ENCODE measurements around the gene DIPK2A. TPM values are rescaled to one million over a fixed set of nuclear protein-coding genes. Genes with fewer than 3 reads are reported as not detected.

The DIPK2A gene
- polyA plus RNA-seq, 1 donor, result 50.0 TPM

GRCh38 chr3:143952569-143953072, 19.0 kb upstream of the DIPK2A start:
- H3K27ac ChIP-seq (ENCODE audit: low read length), result no peak overlapping the region
- H3K4me1 ChIP-seq (ENCODE audit: control insufficient read depth, insufficient read depth, low read length), result no peaks in the 10 kb centered on the region
- H3K36me3 ChIP-seq (ENCODE audit: control insufficient read depth, insufficient read depth, low read length), result no peaks in the 10 kb centered on the region
- H3K27me3 ChIP-seq (ENCODE audit: control insufficient read depth, insufficient read depth, low read length), result peaks cover 2% of the 10 kb centered on the region
- H3K4me3 ChIP-seq (ENCODE audit: low read length), result no peak overlapping the region
- no peaks in the 10 kb centered on the region for H3K9me3 ChIP-seq (ENCODE audit: control insufficient read depth, low read depth, low read length)
- no peak for DNase-seq
- 100% methylated on average over 2 of the region's 4 CpGs for WGBS (ENCODE audit: insufficient coverage, low lambda C conversion rate)

- H3K36me3 ChIP-seq (ENCODE audit: control insufficient read depth, insufficient read depth, low read length), result no peaks in the 10 kb centered on the region
- H3K4me3 ChIP-seq (ENCODE audit: low read length), result no peak overlapping the region
- peaks cover 11% of the 10 kb centered on the region for H3K9me3 ChIP-seq (ENCODE audit: control insufficient read depth, low read depth, low read length)
- H3K27ac ChIP-seq (ENCODE audit: low read length), result no peak overlapping the region
- peaks cover 2% of the 10 kb centered on the region for H3K27me3 ChIP-seq (ENCODE audit: control insufficient read depth, insufficient read depth, low read length)
- DNase-seq, result no peak
- no peaks in the 10 kb centered on the region for H3K4me1 ChIP-seq (ENCODE audit: control insufficient read depth, insufficient read depth, low read length)
Observed at GRCh38 chr3:143955113-143955512, 16.5 kb upstream of the DIPK2A start.

GRCh38 chr3:143956838-143957237, 14.8 kb upstream of the DIPK2A start:
- WGBS (ENCODE audit: insufficient coverage, low lambda C conversion rate), result 80% methylated on average over 1 of the region's 1 CpG
- peaks cover 2% of the 10 kb centered on the region for H3K27me3 ChIP-seq (ENCODE audit: control insufficient read depth, insufficient read depth, low read length)

GRCh38 chr3:143957453-143957852, 14.2 kb upstream of the DIPK2A start:
- peaks cover 11% of the 10 kb centered on the region for H3K9me3 ChIP-seq (ENCODE audit: control insufficient read depth, low read depth, low read length)
- DNase-seq, result no peak
- H3K36me3 ChIP-seq (ENCODE audit: control insufficient read depth, insufficient read depth, low read length), result no peaks in the 10 kb centered on the region
- H3K27ac ChIP-seq (ENCODE audit: low read length), result no peak overlapping the region
- H3K4me1 ChIP-seq (ENCODE audit: control insufficient read depth, insufficient read depth, low read length), result no peaks in the 10 kb centered on the region
- H3K27me3 ChIP-seq (ENCODE audit: control insufficient read depth, insufficient read depth, low read length), result peaks cover 2% of the 10 kb centered on the region
- no peak overlapping the region for H3K4me3 ChIP-seq (ENCODE audit: low read length)

More at GRCh38 chr3:143956838-143957237, 14.8 kb upstream of the DIPK2A start:
- no peaks in the 10 kb centered on the region for H3K36me3 ChIP-seq (ENCODE audit: control insufficient read depth, insufficient read depth, low read length)
- peaks cover 11% of the 10 kb centered on the region for H3K9me3 ChIP-seq (ENCODE audit: control insufficient read depth, low read depth, low read length)
- no peak for DNase-seq
- H3K4me3 ChIP-seq (ENCODE audit: low read length), result no peak overlapping the region
- H3K4me1 ChIP-seq (ENCODE audit: control insufficient read depth, insufficient read depth, low read length), result no peaks in the 10 kb centered on the region
- no peak overlapping the region for H3K27ac ChIP-seq (ENCODE audit: low read length)

GRCh38 chr3:143958966-143959365, 12.7 kb upstream of the DIPK2A start:
- DNase-seq, result no peak
- H3K9me3 ChIP-seq (ENCODE audit: control insufficient read depth, low read depth, low read length), result peaks cover 11% of the 10 kb centered on the region
- H3K4me1 ChIP-seq (ENCODE audit: control insufficient read depth, insufficient read depth, low read length), result no peaks in the 10 kb centered on the region
- H3K27me3 ChIP-seq (ENCODE audit: control insufficient read depth, insufficient read depth, low read length), result peaks cover 2% of the 10 kb centered on the region
- no peak overlapping the region for H3K4me3 ChIP-seq (ENCODE audit: low read length)
- H3K27ac ChIP-seq (ENCODE audit: low read length), result no peak overlapping the region
- H3K36me3 ChIP-seq (ENCODE audit: control insufficient read depth, insufficient read depth, low read length), result no peaks in the 10 kb centered on the region

GRCh38 chr3:143961342-143961741, 10.3 kb upstream of the DIPK2A start:
- H3K9me3 ChIP-seq (ENCODE audit: control insufficient read depth, low read depth, low read length), result peaks cover 11% of the 10 kb centered on the region
- no peaks in the 10 kb centered on the region for H3K4me1 ChIP-seq (ENCODE audit: control insufficient read depth, insufficient read depth, low read length)
- DNase-seq, result no peak
- no peak overlapping the region for H3K27ac ChIP-seq (ENCODE audit: low read length)
- H3K4me3 ChIP-seq (ENCODE audit: low read length), result no peak overlapping the region
- H3K27me3 ChIP-seq (ENCODE audit: control insufficient read depth, insufficient read depth, low read length), result no peaks in the 10 kb centered on the region
- no peaks in the 10 kb centered on the region for H3K36me3 ChIP-seq (ENCODE audit: control insufficient read depth, insufficient read depth, low read length)
- 100% methylated on average over 1 of the region's 1 CpG for WGBS (ENCODE audit: insufficient coverage, low lambda C conversion rate)

- H3K4me3 ChIP-seq (ENCODE audit: low read length), result no peak overlapping the region
- H3K27ac ChIP-seq (ENCODE audit: low read length), result no peak overlapping the region
- 64% methylated on average over 2 of the region's 6 CpGs for WGBS (ENCODE audit: insufficient coverage, low lambda C conversion rate)
- DNase-seq, result no peak
- H3K36me3 ChIP-seq (ENCODE audit: control insufficient read depth, insufficient read depth, low read length), result no peaks in the 10 kb centered on the region
- no peaks in the 10 kb centered on the region for H3K4me1 ChIP-seq (ENCODE audit: control insufficient read depth, insufficient read depth, low read length)
- H3K9me3 ChIP-seq (ENCODE audit: control insufficient read depth, low read depth, low read length), result peaks cover 6% of the 10 kb centered on the region
- H3K27me3 ChIP-seq (ENCODE audit: control insufficient read depth, insufficient read depth, low read length), result no peaks in the 10 kb centered on the region
Observed at GRCh38 chr3:143963946-143964345, 7.7 kb upstream of the DIPK2A start.

- no peaks in the 10 kb centered on the region for H3K9me3 ChIP-seq (ENCODE audit: control insufficient read depth, low read depth, low read length)
- peak overlapping the region; percentile 96 for H3K4me3 ChIP-seq (ENCODE audit: low read length)
- peak in 1 of 2 donors; percentile 45 for DNase-seq
- WGBS (ENCODE audit: insufficient coverage, low lambda C conversion rate), result no CpG with 5 or more reads among the region's 37 CpGs
- no peaks in the 10 kb centered on the region for H3K36me3 ChIP-seq (ENCODE audit: control insufficient read depth, insufficient read depth, low read length)
- no peaks in the 10 kb centered on the region for H3K27me3 ChIP-seq (ENCODE audit: control insufficient read depth, insufficient read depth, low read length)
- no peaks in the 10 kb centered on the region for H3K4me1 ChIP-seq (ENCODE audit: control insufficient read depth, insufficient read depth, low read length)
- peak overlapping the region; percentile 98 for H3K27ac ChIP-seq (ENCODE audit: low read length)
Observed at GRCh38 chr3:143970773-143971358, 757 bp upstream of the DIPK2A start.

GRCh38 chr3:143972155-143972504, 507 bp downstream of the DIPK2A start:
- WGBS (ENCODE audit: insufficient coverage, low lambda C conversion rate), result no CpG with 5 or more reads among the region's 42 CpGs
- no peak for DNase-seq
- peak overlapping the region; percentile 98 for H3K27ac ChIP-seq (ENCODE audit: low read length)

GRCh38 chr3:143972505-143973258, 1.1 kb downstream of the DIPK2A start:
- Histone ChIP-seq H3K9me3 (ENCODE audit: control insufficient read depth, low read depth, low read length) (no peaks in the 10 kb centered on the region), H3K36me3 (ENCODE audit: control insufficient read depth, insufficient read depth, low read length) (no peaks in the 10 kb centered on the region), H3K4me3 (ENCODE audit: low read length) (peak overlapping the region; percentile 96), H3K4me1 (ENCODE audit: control insufficient read depth, insufficient read depth, low read length) (no peaks in the 10 kb centered on the region), H3K27me3 (ENCODE audit: control insufficient read depth, insufficient read depth, low read length) (no peaks in the 10 kb centered on the region), H3K27ac (ENCODE audit: low read length) (peak overlapping the region; percentile 98)
- no CpG with 5 or more reads among the region's 83 CpGs for WGBS (ENCODE audit: insufficient coverage, low lambda C conversion rate)
- peak; percentile 68 to 88 for DNase-seq

More at GRCh38 chr3:143972155-143972504, 507 bp downstream of the DIPK2A start:
- Histone ChIP-seq H3K4me1 (ENCODE audit: control insufficient read depth, insufficient read depth, low read length) (no peaks in the 10 kb centered on the region), H3K36me3 (ENCODE audit: control insufficient read depth, insufficient read depth, low read length) (no peaks in the 10 kb centered on the region), H3K27me3 (ENCODE audit: control insufficient read depth, insufficient read depth, low read length) (no peaks in the 10 kb centered on the region), H3K9me3 (ENCODE audit: control insufficient read depth, low read depth, low read length) (no peaks in the 10 kb centered on the region), H3K4me3 (ENCODE audit: low read length) (peak overlapping the region; percentile 96)
